Iris pigment epithelial cell (primary cell): ENCODE data around the gene MEF2D.
A peak's percentile ranks its signal among the peaks of the same experiment; 100 is the strongest.

ENCODE experiments used
- DNase-seq: peaks from one replicate; pipeline ENCODE4 v3.0.0-alpha.2; 2011; ENCODE audit warnings: low read depth

MEF2D gene

DNA sequence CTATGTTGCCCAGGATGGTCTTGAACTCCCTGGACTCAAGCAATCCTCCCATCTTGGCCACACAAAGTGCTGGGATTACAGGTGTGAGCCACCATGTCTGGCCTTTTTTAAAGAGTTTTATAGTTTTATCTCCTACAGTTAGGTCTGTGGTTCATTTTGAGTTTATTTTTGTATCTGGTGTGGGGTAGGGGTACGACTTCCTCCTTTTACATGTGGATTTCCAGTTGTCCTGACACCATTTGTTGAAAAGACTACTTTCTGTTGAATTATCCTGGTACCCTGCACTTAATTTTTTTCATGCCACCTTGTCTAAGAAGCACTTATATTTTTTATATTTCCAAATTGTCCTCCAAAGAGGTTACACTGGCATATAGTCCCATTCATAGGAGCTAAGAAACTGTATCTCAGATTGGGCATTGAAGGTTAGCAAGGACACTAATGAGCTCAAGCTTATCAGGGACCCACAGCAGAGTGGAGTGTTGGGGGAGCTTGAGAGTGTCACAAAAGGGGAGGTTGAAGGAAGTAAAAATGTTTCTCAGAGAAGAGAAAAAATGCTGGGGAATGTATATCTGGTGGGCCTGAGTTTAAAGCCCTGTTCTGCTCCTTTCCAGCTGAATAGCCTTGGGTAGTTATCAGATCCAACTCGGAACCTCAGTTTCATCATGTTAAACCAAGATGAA, 23.4 kb upstream of the MEF2D start:
- no peak for DNase-seq

GRCh38 chr1:156522443-156522970, 21.9 kb upstream of the MEF2D start:
- DNase-seq = no peak

DNA sequence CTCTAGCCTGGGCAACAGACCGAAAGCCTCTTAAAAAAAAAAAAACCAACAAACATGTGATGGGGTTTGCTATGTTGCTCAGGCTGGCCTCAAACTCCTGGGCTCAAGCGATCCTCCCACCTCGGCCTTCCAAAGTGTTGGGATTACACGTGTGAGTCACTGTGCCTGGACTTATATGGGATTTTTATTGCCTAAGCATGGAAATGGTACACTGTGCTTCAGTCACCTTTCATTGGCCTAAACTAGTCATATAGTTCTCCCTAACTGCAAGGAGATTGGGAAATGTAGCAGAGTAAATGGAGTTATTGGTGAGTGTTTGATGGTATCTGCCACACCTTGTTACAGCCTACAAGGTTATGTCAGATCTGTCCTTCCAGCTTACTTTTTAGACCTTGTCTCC, 17.2 kb upstream of the MEF2D start:
- no peak for DNase-seq

DNA sequence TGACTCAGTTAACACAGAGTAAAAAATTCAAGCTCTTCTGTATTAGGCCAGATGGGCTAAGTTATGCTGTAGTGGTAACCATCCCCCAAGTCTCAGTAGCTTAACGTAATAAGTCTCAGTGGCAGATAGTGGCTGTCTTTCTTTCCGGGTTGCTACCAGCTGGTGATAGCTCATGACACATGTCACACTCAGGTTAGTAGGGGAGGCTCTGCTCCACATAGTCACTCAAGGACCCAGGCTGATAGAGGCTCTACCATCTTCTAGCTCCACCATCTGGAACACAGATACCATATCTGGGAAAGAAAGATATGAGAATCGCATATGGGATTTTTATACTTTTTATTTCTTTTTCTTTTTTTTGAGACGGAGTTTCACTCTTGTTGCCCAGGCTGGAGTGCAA, 16.2 kb upstream of the MEF2D start:
- DNase-seq = no peak

- DNase-seq = no peak
These were observed 15.4 kb upstream of the MEF2D start for GRCh38 chr1:156515956-156516355.

DNA sequence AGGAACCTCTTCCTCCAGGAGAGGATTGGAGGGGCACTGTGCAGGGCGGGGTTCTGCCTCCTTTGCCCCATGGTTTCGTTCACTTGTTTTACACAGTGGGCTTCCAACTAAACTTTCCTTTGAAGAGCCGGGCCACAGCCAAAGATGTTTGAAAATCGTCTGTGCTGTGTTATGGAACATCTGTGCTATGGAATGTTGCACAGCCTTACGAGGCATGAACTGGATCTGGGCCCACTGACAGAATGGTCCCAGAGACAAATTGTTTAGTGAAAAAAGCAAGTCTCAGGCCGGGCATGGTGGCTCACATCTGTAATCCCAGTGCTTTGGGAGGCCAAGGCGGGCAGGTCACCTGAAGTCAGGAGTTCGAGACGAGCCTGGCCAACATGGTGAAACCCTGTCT, 12.6 kb upstream of the MEF2D start:
- no peak for DNase-seq

GRCh38 chr1:156511644-156512043, 11.1 kb upstream of the MEF2D start:
- peak; percentile 90 for DNase-seq

- DNase-seq = peak; percentile 70
These were observed 10.1 kb upstream of the MEF2D start for GRCh38 chr1:156510709-156511108.

GRCh38 chr1:156509424-156510034, 9.0 kb upstream of the MEF2D start:
- no peak for DNase-seq

DNA sequence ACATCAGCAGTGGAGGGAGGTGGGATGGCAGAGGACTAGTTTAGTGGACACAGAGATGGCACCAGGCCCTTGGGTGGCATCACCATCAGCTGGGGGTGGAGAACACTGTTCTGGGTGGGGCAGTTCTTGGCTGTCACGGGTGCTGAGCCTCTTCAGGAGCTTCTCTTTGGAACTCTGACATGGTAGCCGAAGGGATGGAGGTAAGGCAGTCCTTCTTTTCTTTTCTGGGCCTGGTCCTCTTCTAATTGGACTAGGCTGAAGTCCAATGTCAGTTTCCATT, 8.3 kb upstream of the MEF2D start:
- DNase-seq = no peak

- peak; percentile 70 for DNase-seq
These were observed 7.8 kb upstream of the MEF2D start for GRCh38 chr1:156508205-156508954.

DNA sequence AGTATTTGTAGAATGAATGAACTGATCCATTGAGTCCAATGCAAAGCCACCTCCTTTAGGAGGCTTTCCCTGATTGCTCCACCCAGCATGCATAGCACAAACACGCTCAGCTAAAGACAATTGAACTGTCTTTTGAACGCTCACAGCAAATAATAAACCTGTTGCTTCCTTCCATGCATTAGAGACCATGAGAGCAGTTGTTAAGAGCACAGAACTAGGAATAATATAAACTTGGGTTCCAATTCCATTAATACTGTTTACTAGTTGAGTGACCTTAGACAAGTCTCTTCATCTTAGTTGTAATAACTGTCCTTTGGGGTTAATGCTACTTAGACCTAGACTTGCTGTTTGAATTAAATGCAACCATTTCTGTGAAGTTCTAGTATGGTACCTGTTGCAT, 5.9 kb upstream of the MEF2D start:
- no peak for DNase-seq

- no peak for DNase-seq
These were observed 5.2 kb upstream of the MEF2D start for GRCh38 chr1:156505679-156506298.

- peak; percentile 99 for DNase-seq
These were observed 4.5 kb upstream of the MEF2D start for GRCh38 chr1:156504821-156505678.

DNA sequence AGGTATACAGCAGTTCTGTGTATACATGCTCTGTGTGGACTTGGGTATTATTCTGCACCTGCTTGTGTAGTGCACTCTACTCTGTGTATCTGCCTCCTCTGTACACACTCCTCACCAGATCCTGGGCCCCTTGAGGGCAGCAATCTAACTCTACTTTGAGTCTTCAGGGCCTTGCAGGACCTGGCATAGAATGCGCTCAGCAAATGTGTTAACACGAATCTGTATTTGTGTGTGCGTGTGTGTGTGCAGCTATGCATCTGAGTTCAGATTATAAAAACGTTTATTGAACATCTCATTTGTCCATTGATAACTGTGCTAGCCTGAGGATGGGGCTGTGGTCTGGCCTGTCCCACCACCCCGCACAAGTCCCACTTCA, 3.9 kb upstream of the MEF2D start:
- DNase-seq = no peak

DNA sequence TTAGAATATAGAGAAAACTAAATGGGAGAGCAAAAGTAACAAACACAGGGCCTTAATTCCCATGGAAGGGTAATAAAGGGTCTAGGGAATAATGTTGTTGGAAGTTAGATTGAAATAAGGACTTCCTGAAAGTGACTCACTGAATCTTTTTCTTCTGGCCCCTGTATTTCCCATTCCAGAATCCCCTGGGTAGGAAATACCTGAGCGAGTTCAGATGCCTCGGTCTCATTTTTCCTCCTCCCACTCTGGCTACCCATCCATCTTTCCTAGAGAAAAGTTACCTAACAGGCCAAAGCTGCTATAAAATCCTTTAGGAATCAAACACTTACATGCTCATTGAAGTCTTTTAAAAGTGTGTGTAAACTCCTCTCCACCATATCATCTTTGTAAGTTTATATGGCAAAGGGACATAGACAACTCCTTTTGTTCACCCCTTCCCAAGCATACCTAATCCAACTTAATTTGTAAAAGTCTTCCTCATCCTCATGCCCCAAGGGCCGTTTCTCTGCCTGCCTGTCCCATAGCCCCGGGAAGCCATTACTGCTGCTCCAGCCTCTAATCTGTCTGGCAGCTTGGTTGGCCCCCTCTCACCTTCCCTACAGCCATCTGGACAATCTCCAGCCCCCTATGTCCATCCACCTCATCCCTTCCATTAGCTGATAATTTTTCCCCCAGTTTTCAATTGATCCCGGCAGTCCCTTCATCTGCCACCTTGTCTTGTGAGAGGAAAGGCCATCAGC, 3.3 kb upstream of the MEF2D start:
- DNase-seq = no peak

- peak; percentile 92 for DNase-seq
These were observed 2.5 kb upstream of the MEF2D start for GRCh38 chr1:156502894-156503697.

DNA sequence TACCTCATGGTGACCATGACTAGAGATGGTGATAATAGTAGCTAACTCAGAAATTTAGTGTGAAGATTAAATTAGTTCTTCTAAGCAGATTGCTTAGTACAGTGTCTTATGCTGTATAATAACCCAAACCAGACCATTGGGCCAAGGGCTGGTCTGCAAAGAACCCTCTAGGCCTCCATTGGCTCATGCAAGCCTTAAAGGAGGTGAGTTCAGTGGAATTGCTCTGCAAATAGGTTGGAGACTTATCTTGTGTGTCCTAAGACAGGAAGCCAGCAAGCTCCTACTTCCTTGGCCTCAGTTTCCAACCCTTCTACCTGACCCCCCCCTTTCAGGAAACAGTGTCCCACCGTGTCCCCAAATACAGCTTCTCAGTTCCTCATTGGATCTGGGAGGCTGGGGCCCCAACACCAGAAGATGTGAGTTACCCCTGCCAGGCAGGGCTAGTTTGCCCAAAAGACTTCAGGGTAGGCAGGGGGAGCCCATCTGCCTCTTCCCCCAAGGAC, 1.9 kb upstream of the MEF2D start:
- no peak for DNase-seq

DNA sequence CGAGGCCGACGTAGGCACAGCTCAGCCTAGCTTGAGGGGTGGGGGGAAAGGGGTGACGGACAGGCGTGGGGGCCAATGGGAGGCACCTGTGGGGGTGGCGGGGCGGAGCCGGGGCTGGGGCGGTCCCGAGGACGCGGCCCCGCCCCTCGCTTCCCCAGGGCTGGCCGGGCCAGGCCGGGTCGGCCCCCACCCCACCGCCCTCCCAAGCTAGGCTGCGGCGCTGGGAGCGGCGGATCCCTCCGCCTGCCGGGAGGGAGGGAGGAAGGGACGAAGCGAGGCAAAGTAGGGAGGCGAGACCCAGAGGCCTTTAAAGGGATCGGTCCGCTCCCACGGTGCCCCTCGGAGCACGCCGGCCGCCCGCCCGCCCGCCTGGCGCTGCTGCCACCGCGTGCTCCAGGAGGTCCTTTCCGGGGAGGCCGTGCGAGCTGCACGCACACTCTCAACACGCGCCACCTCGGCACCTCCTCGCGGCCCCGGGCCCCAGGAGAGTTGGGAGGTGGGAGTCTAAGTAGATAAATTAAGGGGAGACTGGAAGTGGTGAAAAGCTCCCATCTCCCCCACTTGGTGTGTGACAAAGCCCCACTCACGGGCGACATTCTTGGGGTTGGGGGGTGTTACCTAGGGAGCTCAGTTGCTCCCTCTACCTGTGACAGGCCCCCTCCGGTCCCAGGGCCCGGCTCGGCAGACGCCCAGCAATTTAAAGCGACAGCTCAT, 375 bp upstream of the MEF2D start:
- peak; percentile 97 for DNase-seq
